ENCODE data around the gene MRPL22.

GRCh38 chr5:154999865-155000264, 59.0 kb downstream of the MRPL22 start:
- TF ChIP-seq CTCF (IDR thresholded peaks at IDR 0.05): no peak
- TF ChIP-seq POLR2A (IDR thresholded peaks at IDR 0.05): no peak
- no peak for TF ChIP-seq EP300 (IDR thresholded peaks at IDR 0.05; ENCODE audit: low read depth)
- no peak for TF ChIP-seq POLR2AphosphoS5 (IDR thresholded peaks at IDR 0.05)

Data from transverse colon (tissue), 4 donors.